HG02970 (cell line): ENCODE data around the gene S1PR2.
"Not testable (repeated sequence)": the region's sequence is repeated elsewhere in the genome, so short reads cannot be mapped to it uniquely, and the experiment has no call there.

Source experiments
- ATAC-seq: cut with Tn5 transposase; IDR thresholded peaks from one replicate; pipeline ENCODE4 v1.9.1; 2021; ENCODE audit warnings: mild to moderate bottlenecking, moderate library complexity, moderate number of reproducible peaks; ENCODE audit not compliant: unreplicated experiment, low FRiP score

The S1PR2 gene

DNA sequence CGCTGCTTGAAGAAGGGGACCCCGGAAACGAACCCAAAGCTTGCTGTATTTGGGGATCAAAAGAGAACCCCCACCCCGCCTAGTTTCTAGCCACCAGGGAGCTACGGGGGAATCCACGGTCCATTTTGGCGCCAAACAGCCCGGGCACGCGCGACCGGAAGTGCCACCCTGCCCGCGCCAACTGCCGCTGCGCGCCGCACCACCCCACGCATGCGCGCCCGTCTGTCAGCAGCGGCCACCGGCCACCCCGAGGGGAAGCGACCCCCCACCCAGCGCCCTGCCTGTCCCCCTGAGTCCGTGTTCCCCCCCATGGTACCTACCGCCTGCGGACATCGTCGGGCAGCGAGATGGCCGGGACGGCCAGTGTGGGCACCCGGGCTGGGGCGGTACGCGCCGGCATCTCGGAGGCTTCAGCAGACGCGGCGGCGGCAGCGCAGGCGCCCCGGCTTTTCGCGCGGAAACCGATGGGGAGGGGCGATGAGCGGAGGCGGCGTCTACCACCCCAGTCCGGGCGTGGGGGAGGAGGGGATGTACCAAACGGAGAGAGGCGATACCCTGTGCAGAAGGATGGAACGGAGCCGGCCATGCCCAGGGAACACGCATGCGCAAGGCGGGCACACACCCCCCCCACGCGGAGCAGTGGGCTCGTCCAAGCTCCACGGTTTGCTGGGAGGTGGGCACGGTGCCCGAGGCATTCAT is 36.5 kb downstream of the S1PR2 start, which contains the start of gene DNMT1:
Gene DNMT1 (minus strand): TSS at position 454 of the 699 bp plus-strand sequence. CDS start 54 bp downstream, at position 400.
- ATAC-seq: peak; percentile 75

DNA sequence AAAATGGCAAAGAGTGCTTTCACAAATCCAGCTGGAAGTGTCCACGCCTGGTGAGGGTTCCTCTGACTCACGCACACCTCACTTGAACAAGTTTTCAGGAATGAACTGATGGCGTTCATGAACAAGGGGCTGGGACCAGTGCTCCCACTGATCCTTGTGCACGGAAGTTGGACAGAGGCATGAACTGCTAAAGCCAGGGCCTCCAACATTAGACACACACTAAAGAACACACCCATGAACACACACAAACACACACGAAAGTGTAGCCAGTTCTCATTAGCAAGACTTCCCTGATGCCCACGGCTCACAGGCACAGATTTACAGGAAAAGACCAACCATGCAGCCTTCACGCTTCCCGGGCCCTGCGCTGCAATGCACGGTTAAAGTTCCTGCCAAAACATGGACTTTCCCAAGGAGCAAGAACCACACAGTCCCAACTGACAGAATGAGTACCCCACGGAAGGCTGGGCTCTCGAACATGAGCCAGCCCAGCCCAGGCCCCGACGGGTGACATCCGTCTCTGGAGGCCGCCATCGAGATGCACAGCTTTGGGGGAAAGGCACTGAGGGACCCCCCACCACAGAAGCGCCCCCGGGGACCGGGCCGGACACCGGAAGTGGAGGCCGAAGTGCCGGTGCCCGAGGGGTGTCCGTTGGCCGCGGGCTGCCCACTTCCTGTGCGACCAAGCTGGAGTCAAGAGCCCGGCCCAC is 37.2 kb downstream of the S1PR2 start:
- ATAC-seq: peak; percentile 21

- no peak for ATAC-seq
Observed at GRCh38 chr19:10192922-10193321, 38.2 kb downstream of the S1PR2 start.

DNA sequence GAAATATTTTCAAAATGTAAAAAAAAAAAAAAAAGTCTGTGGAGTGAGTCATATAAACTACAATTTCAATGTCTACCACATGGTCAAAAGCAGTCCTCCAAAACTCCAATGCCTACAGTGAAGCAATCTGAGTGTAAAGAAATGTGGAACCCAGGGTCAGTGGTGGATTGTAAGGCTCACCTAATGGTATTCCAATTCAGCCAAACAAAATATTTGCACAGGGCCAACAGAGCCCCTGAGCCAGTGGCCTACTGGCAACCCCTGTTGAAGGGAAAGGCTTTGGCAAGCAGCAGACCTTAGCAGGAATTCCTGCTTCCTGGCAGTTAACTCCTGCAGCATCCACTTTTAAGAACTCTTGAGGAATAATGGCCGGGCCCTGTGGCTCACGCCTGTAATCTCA is 39.8 kb downstream of the S1PR2 start:
- ATAC-seq: no peak

DNA sequence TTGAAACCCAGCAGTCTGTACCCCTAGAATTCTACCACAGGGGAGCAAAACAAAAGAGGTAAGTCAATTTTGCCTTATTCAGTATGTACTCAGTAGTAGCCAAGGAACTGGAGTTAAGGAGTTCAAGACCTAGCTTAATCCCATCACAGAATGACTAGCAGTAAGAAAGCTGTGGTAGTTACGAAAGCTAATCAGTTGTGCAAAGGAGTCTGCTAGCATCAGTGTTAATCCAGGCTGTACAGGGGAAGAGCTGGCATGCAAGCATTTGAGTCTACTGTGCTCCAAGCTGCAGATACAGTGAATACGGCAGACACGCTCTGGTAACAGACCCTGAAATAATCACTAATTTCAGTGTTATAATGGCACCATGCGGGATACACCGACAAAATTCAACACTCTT is 41.1 kb downstream of the S1PR2 start:
- ATAC-seq: no peak

- ATAC-seq: no peak
Observed at GRCh38 chr19:10189616-10190015, 41.5 kb downstream of the S1PR2 start.

- no peak for ATAC-seq
Observed at GRCh38 chr19:10187315-10187714, 43.8 kb downstream of the S1PR2 start.

DNA sequence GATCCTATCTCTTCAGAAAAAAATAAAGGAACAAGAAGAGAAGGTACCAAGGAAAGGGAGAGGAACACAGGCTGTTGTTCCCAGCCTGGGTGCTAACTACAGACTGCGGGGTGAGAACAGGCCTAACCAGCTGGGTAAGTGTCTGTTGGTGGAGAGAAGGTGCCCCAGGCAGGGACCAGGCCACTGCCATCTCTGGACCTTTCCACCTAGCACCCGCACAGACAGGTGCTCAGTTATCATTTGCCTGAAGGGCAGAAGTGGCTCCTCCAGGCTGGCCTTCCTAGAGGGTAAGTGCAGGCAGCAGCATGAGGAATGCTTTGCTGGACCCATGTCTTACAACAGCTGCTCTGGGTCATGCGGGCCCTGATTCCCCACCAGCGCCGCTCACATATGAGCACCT is 46.5 kb downstream of the S1PR2 start:
- ATAC-seq: no peak

DNA sequence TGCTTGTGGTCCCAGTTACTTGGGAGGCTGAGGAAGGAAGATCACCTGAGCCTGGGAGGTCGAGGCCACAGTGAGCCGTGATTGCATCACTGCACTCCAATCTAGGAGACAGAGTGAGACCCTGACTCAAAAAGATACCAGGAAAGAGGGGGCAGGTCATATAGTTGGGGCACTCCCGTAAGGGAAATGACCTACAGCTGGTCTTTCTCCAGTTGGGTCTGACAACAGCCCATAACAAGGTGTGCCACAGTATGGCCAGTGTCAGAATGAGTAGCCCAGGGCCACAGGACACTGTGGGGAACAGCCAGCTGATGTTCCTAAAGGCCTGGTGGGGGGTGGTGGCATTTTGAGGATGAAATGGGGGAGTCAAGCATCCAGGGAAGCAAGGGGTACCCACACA is 47.2 kb downstream of the S1PR2 start:
- no peak for ATAC-seq

DNA sequence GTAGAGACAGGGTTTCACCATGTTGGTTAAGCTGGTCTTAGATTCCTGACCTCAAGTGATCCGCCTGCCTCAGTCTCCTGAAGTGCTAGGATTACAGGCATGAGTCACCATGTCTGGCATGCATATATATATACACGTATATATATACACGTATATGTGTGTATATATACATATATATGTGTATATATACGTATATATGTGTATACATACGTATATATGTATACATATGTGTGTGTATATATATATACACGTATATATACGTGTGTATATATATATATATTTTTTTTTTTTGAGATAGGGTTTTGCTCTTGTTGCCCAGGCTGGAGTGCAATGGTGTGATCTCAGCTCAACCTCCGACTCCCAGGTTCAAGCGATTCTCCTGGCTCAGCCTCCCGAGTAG is 48.3 kb downstream of the S1PR2 start:
- ATAC-seq: no peak

DNA sequence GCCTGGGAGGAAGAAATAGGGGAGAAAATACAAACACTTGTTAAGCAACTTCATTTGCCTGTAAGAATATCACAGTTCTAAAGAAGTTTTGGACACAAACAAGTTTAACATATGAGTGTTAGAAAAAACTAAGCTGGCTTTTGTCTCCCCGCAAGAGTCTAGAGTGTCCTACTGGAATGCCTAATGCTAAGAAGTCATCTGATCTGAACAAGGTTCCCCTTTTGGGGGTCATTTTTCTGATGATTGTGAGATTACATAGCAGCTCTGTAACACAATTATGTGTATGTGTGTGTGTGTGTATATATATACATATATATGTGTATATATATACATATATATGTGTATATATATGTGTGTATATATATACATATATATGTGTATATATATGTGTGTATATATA is 49.1 kb downstream of the S1PR2 start:
- no peak for ATAC-seq

DNA sequence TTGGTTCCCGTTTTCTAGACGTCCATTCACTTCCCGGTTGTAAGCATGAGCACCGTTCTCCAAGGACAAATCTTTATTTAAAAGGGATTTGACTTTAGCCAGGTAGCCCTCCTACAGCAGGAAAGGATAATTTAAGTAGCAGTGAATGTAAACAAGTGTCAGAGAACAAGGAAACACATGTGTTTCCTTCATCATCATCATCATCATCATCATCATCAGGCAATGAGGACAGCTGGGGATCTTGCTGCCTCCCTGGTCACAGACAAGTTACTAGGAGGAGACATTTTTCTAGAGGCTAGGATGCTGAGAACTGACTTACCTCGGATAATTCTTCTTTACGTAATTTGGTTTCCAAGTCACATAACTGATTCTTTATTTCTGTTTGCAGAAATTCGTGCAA is 50.7 kb downstream of the S1PR2 start:
- ATAC-seq: no peak

DNA sequence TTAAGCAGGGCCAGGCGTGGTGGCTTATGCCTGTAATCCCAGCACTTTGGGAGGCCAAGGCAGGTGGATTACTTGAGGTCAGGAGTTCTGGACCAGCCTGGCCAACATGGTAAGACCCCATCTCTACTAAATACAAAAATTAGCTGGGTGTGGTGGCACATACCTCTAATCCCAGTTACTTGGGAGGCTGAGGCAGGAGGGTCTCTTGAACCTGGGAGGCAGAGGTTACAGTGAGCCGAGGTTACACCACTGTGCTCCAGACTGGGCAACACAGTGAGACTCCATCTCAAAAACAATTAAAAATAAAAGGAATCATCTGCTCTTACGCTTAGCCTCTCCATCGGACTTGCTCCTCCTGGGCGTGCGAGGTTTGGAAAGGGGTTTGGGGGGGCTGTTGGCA is 51.1 kb downstream of the S1PR2 start:
- not testable (repeated sequence) for ATAC-seq

DNA sequence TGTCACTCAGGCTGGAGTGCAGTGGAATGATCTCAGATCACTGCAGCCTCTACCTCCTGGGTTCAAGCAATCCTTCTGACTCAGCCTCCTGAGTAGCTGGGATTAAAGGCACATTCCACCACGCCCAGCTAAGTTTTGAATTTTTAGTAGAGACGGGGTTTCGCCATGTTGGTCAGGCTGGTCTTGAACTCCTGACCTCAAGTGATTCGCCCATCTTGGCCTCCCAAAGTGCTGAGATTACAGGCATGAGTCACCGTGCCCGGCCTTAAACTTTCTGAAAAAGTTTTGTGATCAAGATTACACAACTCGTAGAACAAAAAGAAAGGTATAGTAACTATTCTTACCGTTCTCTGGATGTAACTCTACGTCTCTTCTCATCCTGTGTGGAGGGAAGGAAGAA is 57.6 kb downstream of the S1PR2 start:
- no peak for ATAC-seq
